H9 (cell line): ENCODE results near the gene CREB3L2. TPM values are rescaled to one million over a fixed set of nuclear protein-coding genes. Genes with fewer than 3 reads are reported as not detected.

Experiments
- DNase-seq: peaks from one replicate; pipeline ENCODE4 v3.0.0-alpha.2; 2017
- H2AFZ ChIP-seq: one replicate; pipeline ENCODE4 v1.6.1; 2013; ENCODE audit warnings: mild to moderate bottlenecking, low read length, control low read depth, moderate library complexity
- H2AK5ac ChIP-seq: 2 replicates; pipeline ENCODE4 v1.6.1; 2013; ENCODE audit warnings: low read length, control low read depth, mixed read lengths; ENCODE audit not compliant: insufficient read length
- H2BK120ac ChIP-seq: one replicate; pipeline ENCODE4 v1.6.1; 2013; ENCODE audit warnings: low read depth, mild to moderate bottlenecking, low read length, control low read depth, inconsistent platforms; ENCODE audit not compliant: poor library complexity, severe bottlenecking
- H2BK12ac ChIP-seq: 2 replicates; pipeline ENCODE4 v1.6.1; 2013; ENCODE audit warnings: low read length, control low read depth, mixed read lengths, low read depth; ENCODE audit not compliant: insufficient read length
- H2BK15ac ChIP-seq: 2 replicates; pipeline ENCODE4 v1.6.1; 2013; ENCODE audit warnings: low read depth, low read length, control low read depth
- H2BK20ac ChIP-seq: one replicate; pipeline ENCODE4 v1.6.1; 2013; ENCODE audit warnings: low read depth, mild to moderate bottlenecking, low read length, control low read depth, inconsistent platforms; ENCODE audit not compliant: poor library complexity, severe bottlenecking
- H2BK5ac ChIP-seq: 2 replicates; pipeline ENCODE4 v1.6.1; 2013; ENCODE audit warnings: low read length, control low read depth, mixed read lengths; ENCODE audit not compliant: insufficient read length
- H3K14ac ChIP-seq: 2 replicates; pipeline ENCODE4 v1.6.1; 2013; ENCODE audit warnings: low read length, control low read depth; ENCODE audit not compliant: insufficient read depth
- H3K18ac ChIP-seq: 2 replicates; pipeline ENCODE4 v1.6.1; 2013; ENCODE audit warnings: low read depth, mild to moderate bottlenecking, mixed read lengths, low read length, control low read depth; ENCODE audit not compliant: insufficient read length
- H3K23ac ChIP-seq: 2 replicates; pipeline ENCODE4 v1.6.1; 2013; ENCODE audit warnings: low read length, control low read depth, mixed read lengths, low read depth; ENCODE audit not compliant: insufficient read length
- H3K23me2 ChIP-seq: 2 replicates; pipeline ENCODE4 v1.6.1; 2013; ENCODE audit warnings: low read depth, mild to moderate bottlenecking, mixed read lengths, low read length, control low read depth; ENCODE audit not compliant: insufficient read length, poor library complexity, severe bottlenecking
- H3K27ac ChIP-seq: 2 replicates; pipeline ENCODE4 v1.5.1; 2013; ENCODE audit warnings: low read length, control low read depth, mixed read lengths, low read depth; ENCODE audit not compliant: insufficient read length
- H3K27me3 ChIP-seq: 2 replicates; pipeline ENCODE4 v1.6.1; 2013; ENCODE audit warnings: low read length, control low read depth, inconsistent platforms; ENCODE audit not compliant: insufficient read depth
- H3K4ac ChIP-seq: 2 replicates; pipeline ENCODE4 v1.6.1; 2013; ENCODE audit warnings: low read depth, mild to moderate bottlenecking, control low read depth, inconsistent platforms, low read length, moderate library complexity
- H3K4me1 ChIP-seq: 2 replicates; pipeline ENCODE4 v1.6.1; 2013; ENCODE audit warnings: low read length, control low read depth, inconsistent platforms; ENCODE audit not compliant: insufficient read depth
- H3K4me2 ChIP-seq: 2 replicates; pipeline ENCODE4 v1.6.1; 2013; ENCODE audit warnings: low read length, control low read depth, mixed read lengths; ENCODE audit not compliant: insufficient read length, insufficient read depth
- H3K56ac ChIP-seq: 2 replicates; pipeline ENCODE4 v1.6.1; 2013; ENCODE audit warnings: low read depth, mild to moderate bottlenecking, mixed read lengths, low read length, control low read depth; ENCODE audit not compliant: insufficient read length
- H3K79me1 ChIP-seq: 2 replicates; pipeline ENCODE4 v1.6.1; 2013; ENCODE audit warnings: low read depth, mild to moderate bottlenecking, moderate library complexity, low read length, control low read depth, inconsistent platforms; ENCODE audit not compliant: insufficient read depth, poor library complexity, severe bottlenecking
- H3K79me2 ChIP-seq: 2 replicates; pipeline ENCODE4 v1.6.1; 2013; ENCODE audit warnings: low read length, control low read depth, inconsistent platforms; ENCODE audit not compliant: insufficient read depth
- H3K9ac ChIP-seq: 2 replicates; pipeline ENCODE4 v1.6.1; 2013; ENCODE audit warnings: low read length, control low read depth, mixed read lengths; ENCODE audit not compliant: insufficient read length; ENCODE audit errors: extremely low read depth
- H3K9me3 ChIP-seq: one replicate; pipeline ENCODE4 v1.6.1; 2013; ENCODE audit warnings: low read depth, low read length, inconsistent platforms; ENCODE audit not compliant: control insufficient read depth
- H3T11ph ChIP-seq: one replicate; pipeline ENCODE4 v1.6.1; 2013; ENCODE audit warnings: mild to moderate bottlenecking, low read length, control low read depth, inconsistent platforms
- H4K20me1 ChIP-seq: one replicate; pipeline ENCODE4 v1.6.1; 2013; ENCODE audit not compliant: control insufficient read depth, insufficient read length, insufficient read depth
- H4K5ac ChIP-seq: 2 replicates; pipeline ENCODE4 v1.6.1; 2013; ENCODE audit warnings: low read depth, mild to moderate bottlenecking, mixed read lengths, low read length, control low read depth; ENCODE audit not compliant: insufficient read length
- H4K8ac ChIP-seq: replicated peaks from 2 replicates; pipeline ENCODE4 v1.6.1; 2013; ENCODE audit warnings: low read length, control low read depth, mixed read lengths, low read depth; ENCODE audit not compliant: insufficient read length
- H4K91ac ChIP-seq: 2 replicates; pipeline ENCODE4 v1.6.1; 2013; ENCODE audit warnings: low read depth, mild to moderate bottlenecking, moderate library complexity, mixed read lengths, low read length, control low read depth; ENCODE audit not compliant: insufficient read length
- H3K27ac Mint-ChIP-seq, 3 experiments: 2 replicates in 2 of 3; 3 replicates in 1 of 3; pipeline ENCODE4 v1.8.0; 2020 to 2021; ENCODE audit warnings: mixed read lengths in 3 of 3, mild to moderate bottlenecking in 1 of 3, moderate library complexity in 1 of 3
- H3K27me3 Mint-ChIP-seq: 2 replicates; pipeline ENCODE4 v1.8.0; 2021; ENCODE audit warnings: low read depth, mild to moderate bottlenecking, moderate library complexity, mixed read lengths
- H3K36me3 Mint-ChIP-seq, 3 experiments: 2 replicates in 2 of 3; 3 replicates in 1 of 3; pipeline ENCODE4 v1.8.0; 2020 to 2021; ENCODE audit warnings: low read depth in 3 of 3, mixed read lengths in 3 of 3; ENCODE audit not compliant: insufficient read depth in 1 of 3
- H3K4me1 Mint-ChIP-seq, 2 experiments: 2 replicates each; pipeline ENCODE4 v1.8.0; 2020; ENCODE audit warnings: mixed read lengths in 2 of 2
- H3K4me3 Mint-ChIP-seq, 2 experiments: 2 replicates in 1 of 2; 3 replicates in 1 of 2; pipeline ENCODE4 v1.8.0; 2020 to 2021; ENCODE audit warnings: mild to moderate bottlenecking in 2 of 2, mixed read lengths in 2 of 2, moderate library complexity in 1 of 2
- H3K9me3 Mint-ChIP-seq, 2 experiments: 2 replicates in 1 of 2; 3 replicates in 1 of 2; pipeline ENCODE4 v1.8.0; 2020; ENCODE audit warnings: mild to moderate bottlenecking in 2 of 2, mixed read lengths in 2 of 2, moderate library complexity in 1 of 2
- WGBS: extraction: QIAGEN DNeasy Blood & Tissue Kit; methylation state at CpG from one replicate; pipeline ENCODE4 v1.1.7; 2013; ENCODE audit warnings: missing lambda C conversion rate, low lambda C conversion rate, mixed read lengths; ENCODE audit not compliant: insufficient read length; ENCODE audit errors: extremely low coverage; 5-methylcytosine and 5-hydroxymethylcytosine counted together
- total RNA-seq: library from RNA; stranded (reverse); gene quantifications from 2 replicates; pipeline ENCODE4 v1.2.1, GENCODE V29; 2021
- TF ChIP-seq, protein P1 (sequence below): fragments of 200-600 bp; sonication (generic); conservative IDR thresholded peaks from 3 replicates; pipeline ENCODE4 v1.8.0; 2021; ENCODE audit warnings: antibody characterized with exemption, mild to moderate bottlenecking

The CREB3L2 gene
- total RNA-seq, 1 experiment from 2014 or later = 60.7 TPM

DNA sequence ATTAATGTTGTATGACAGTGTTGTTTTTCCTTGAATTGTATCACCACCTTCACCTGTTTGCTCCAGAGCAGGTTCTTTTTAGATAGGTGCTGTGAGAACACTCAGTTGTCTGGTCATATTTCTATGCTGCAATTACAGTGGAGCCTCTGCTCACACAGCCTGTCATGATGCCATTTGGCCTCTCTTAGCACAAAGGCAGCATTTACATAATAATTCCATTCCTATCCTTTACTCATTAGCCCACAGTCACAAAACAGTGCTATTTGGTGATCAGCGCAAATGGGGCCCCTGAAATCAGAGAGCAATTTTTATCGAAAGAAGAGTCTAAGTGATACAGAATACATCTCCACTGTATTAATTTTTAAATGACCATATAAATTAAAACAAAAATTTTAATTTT is 141.3 kb downstream of the CREB3L2 start:
- Histone ChIP-seq H4K91ac (no peak overlapping the region), H3K27ac (no peak overlapping the region), H3K4me2 (no peak overlapping the region), H3K9ac (no peak overlapping the region), H2BK5ac (no peak overlapping the region), H3K14ac (no peak overlapping the region), H4K5ac (no peak overlapping the region), H3K79me1 (no peaks in the 10 kb centered on the region), H4K8ac (no peak overlapping the region), H3K9me3 (no peaks in the 10 kb centered on the region), H4K20me1 (no peaks in the 10 kb centered on the region), H3K23me2 (no peaks in the 10 kb centered on the region), H2BK120ac (no peak overlapping the region), H3K23ac (no peak overlapping the region), H3K18ac (no peak overlapping the region), H3K79me2 (no peaks in the 10 kb centered on the region), H2BK12ac (no peak overlapping the region), H2BK15ac (no peak overlapping the region), H3K4me1 (no peaks in the 10 kb centered on the region), H3K27me3 (no peaks in the 10 kb centered on the region), H2AFZ (no peak overlapping the region), H2AK5ac (no peak overlapping the region), H3K56ac (no peak overlapping the region), H3K4ac (no peak overlapping the region), H3T11ph (no peak overlapping the region), H2BK20ac (no peak overlapping the region)
- WGBS = no CpG with 5 or more reads among the region's 2 CpGs
- H3K27me3 Mint-ChIP-seq = no peaks in the 10 kb centered on the region
- peaks cover 2% of the 10 kb centered on the region in 2 experiments; a peak in 3 of 5 replicates for H3K9me3 Mint-ChIP-seq
- H3K4me3 Mint-ChIP-seq = no peak overlapping the region
- H3K27ac Mint-ChIP-seq = no peak overlapping the region
- TF ChIP-seq, protein P1, sequence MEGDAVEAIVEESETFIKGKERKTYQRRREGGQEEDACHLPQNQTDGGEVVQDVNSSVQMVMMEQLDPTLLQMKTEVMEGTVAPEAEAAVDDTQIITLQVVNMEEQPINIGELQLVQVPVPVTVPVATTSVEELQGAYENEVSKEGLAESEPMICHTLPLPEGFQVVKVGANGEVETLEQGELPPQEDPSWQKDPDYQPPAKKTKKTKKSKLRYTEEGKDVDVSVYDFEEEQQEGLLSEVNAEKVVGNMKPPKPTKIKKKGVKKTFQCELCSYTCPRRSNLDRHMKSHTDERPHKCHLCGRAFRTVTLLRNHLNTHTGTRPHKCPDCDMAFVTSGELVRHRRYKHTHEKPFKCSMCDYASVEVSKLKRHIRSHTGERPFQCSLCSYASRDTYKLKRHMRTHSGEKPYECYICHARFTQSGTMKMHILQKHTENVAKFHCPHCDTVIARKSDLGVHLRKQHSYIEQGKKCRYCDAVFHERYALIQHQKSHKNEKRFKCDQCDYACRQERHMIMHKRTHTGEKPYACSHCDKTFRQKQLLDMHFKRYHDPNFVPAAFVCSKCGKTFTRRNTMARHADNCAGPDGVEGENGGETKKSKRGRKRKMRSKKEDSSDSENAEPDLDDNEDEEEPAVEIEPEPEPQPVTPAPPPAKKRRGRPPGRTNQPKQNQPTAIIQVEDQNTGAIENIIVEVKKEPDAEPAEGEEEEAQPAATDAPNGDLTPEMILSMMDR = no peak
- no peak for DNase-seq
- peaks cover 8 to 20% (median 9%) of the 10 kb centered on the region in 3 experiments; a peak in 6 of 7 replicates for H3K36me3 Mint-ChIP-seq
- H3K4me1 Mint-ChIP-seq = peaks cover 3% of the 10 kb centered on the region in 2 experiments; a peak in 3 of 4 replicates
